Stomach (tissue), 9 donors: ENCODE results near the gene PLPPR4. TPM values are rescaled to one million over a fixed set of nuclear protein-coding genes. Genes with fewer than 3 reads are reported as not detected.

Source experiments
- DNase-seq, 2 donors: peaks; one replicate each; pipeline versions ENCODE4 v3.0.0 to v3.0.0-alpha.2; 2013 to 2019
- H3K27ac ChIP-seq, 5 donors: fragments of 200-600 bp in 4 of 5; sonication (generic) in 4 of 5; one replicate each; pipeline ENCODE4 v1.5.1; 2013 to 2019; ENCODE audit warnings: mild to moderate bottlenecking in 1 of 5, moderate library complexity in 1 of 5
- H3K27me3 ChIP-seq, 3 donors: fragments of 200-600 bp; sonication (generic); one replicate each; pipeline ENCODE4 v1.5.1; 2017 to 2019; ENCODE audit warnings: mixed run types in 1 of 3
- H3K36me3 ChIP-seq, 4 donors: fragments of 200-600 bp; sonication (generic); 1 replicate in 3 of 4; 2 replicates in 1 of 4; pipeline ENCODE4 v1.5.1; 2016 to 2019
- H3K4me1 ChIP-seq, 4 donors: fragments of 200-600 bp; sonication (generic); one replicate each; pipeline ENCODE4 v1.5.1; 2016 to 2019
- H3K4me3 ChIP-seq, 4 donors: fragments of 200-600 bp; sonication (generic) in 3 of 4; one replicate each; pipeline ENCODE4 v1.5.1; 2016 to 2019; ENCODE audit warnings: mild to moderate bottlenecking in 1 of 4
- H3K9me3 ChIP-seq, 4 donors: fragments of 200-600 bp; sonication (generic); one replicate each; pipeline ENCODE4 v1.5.1; 2016 to 2019
- CTCF ChIP-seq, 7 experiments: fragments of 450-650 bp in 4 of 7; fragments of 200-600 bp in 3 of 7; sonication (generic) in 3 of 7; IDR thresholded peaks; one replicate each; pipeline ENCODE4 v1.5.1; 2016 to 2019; ENCODE audit warnings: antibody characterized with exemption in 7 of 7, control low read depth in 2 of 7, mild to moderate bottlenecking in 1 of 7
- EP300 ChIP-seq: sonication (generic); formaldehyde crosslinking; IDR thresholded peaks from one replicate; pipeline ENCODE4 v1.6.1; 2017; ENCODE audit warnings: antibody characterized with exemption
- POLR2A ChIP-seq, 4 donors: fragments of 450-650 bp; IDR thresholded peaks; one replicate each; pipeline ENCODE4 v1.6.1; 2016; ENCODE audit warnings: antibody characterized with exemption in 4 of 4, control low read depth in 2 of 4, mild to moderate bottlenecking in 1 of 4, moderate library complexity in 1 of 4
- POLR2AphosphoS5 ChIP-seq, 3 donors: sonication (generic); formaldehyde crosslinking; IDR thresholded peaks; one replicate each; pipeline ENCODE4 v1.6.1; 2016; ENCODE audit warnings: antibody characterized with exemption in 3 of 3
- WGBS, 5 donors: extraction: QIAGEN DNeasy Blood & Tissue Kit in 3 of 5; methylation state at CpG; one replicate each; pipeline versions ENCODE4 v1.1.5 to v1.1.7; 2013 to 2018; 5-methylcytosine and 5-hydroxymethylcytosine counted together
- intact Hi-C: fragments of 100-400 bp; cut with DNase I; formaldehyde crosslinking; loops from one replicate; pipeline ENCODE4 v1.15.1; 2023; ENCODE audit warnings: low total_unique reads
- polyA plus RNA-seq, 3 donors: library from polyadenylated mRNA; stranded (reverse); fragments of 200-250 nt; gene quantifications; one replicate each; pipeline ENCODE4 v1.2.3, GENCODE V29; 2013
- total RNA-seq, 5 donors: library from RNA; depleted of rRNA; stranded (reverse); fragments of >200 nt; gene quantifications; one replicate each; pipeline versions ENCODE4 v1.1.0 to v1.2.3, GENCODE V29; 2014 to 2016
- donor health status: healthy with polysubstance abuse.
- donor health status: Bipolar disorder and iron deficiency.
- donor health status: healthy.

The PLPPR4 gene
- total and polyA plus RNA-seq, 8 donors, result 0.33 to 3.1 (median 0.58) TPM; not detected in 5

DNA sequence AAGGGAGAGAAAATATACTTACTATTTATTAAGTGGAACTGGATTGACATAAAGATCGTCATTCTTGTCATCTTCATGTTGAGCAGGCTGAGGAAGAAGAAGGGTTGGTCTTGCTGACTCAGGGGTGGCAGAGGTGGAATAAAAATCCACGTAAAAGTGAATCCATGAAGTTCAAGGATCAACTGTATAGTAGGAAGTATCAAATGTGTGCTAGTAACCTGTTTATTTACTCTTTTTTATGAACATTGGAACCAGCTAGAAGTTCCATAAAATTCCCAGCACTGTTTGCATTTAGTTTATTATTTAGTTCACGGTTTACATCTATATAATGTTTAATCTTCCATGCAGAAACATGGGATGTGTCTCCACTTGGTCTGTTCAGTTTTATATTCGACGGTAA lies 70.7 kb downstream of the PLPPR4 start:
- Histone ChIP-seq H3K27me3 (no peaks in the 10 kb centered on the region), H3K27ac (no peak overlapping the region), H3K36me3 (no peaks in the 10 kb centered on the region), H3K9me3 (no peaks in the 10 kb centered on the region), H3K4me3 (no peak overlapping the region), H3K4me1 (no peaks in the 10 kb centered on the region)
- intact Hi-C loops, result no loop called here
- DNase-seq, result no peak
- WGBS, 5 donors, result 71 to 89% (median 81%) methylated on average over 5 of the region's 5 CpGs
- TF ChIP-seq POLR2A (IDR thresholded peaks at IDR 0.05), result no peak

GRCh38 chr1:99347041-99347684 lies 82.9 kb downstream of the PLPPR4 start:
- no peaks in the 10 kb centered on the region for H3K27me3 ChIP-seq
- intact Hi-C loops, result no loop called here
- no peaks in the 10 kb centered on the region for H3K36me3 ChIP-seq
- WGBS, 5 donors, result 63 to 83% (median 76%) methylated on average over 2 of the region's 2 CpGs
- H3K9me3 ChIP-seq, result no peaks in the 10 kb centered on the region
- no peak for DNase-seq
- H3K27ac ChIP-seq, result no peak overlapping the region
- H3K4me3 ChIP-seq, result no peak overlapping the region
- no peaks in the 10 kb centered on the region for H3K4me1 ChIP-seq
- TF ChIP-seq EP300 (no peak), CTCF (IDR thresholded peaks at IDR 0.05) (no peak), POLR2A (IDR thresholded peaks at IDR 0.05) (no peak), POLR2AphosphoS5 (IDR thresholded peaks at IDR 0.05) (no peak)

- H3K27ac ChIP-seq, result no peak overlapping the region
- no peaks in the 10 kb centered on the region for H3K9me3 ChIP-seq
- no peak for DNase-seq
- H3K4me3 ChIP-seq, result no peak overlapping the region
- H3K4me1 ChIP-seq, result no peaks in the 10 kb centered on the region
- H3K36me3 ChIP-seq, result no peaks in the 10 kb centered on the region
- TF ChIP-seq POLR2AphosphoS5 (IDR thresholded peaks at IDR 0.05), result no peak
- TF ChIP-seq EP300, result no peak
- no peak for TF ChIP-seq POLR2A (IDR thresholded peaks at IDR 0.05)
- TF ChIP-seq CTCF (IDR thresholded peaks at IDR 0.05), result no peak
- WGBS, 5 donors, result 47 to 59% (median 56%) methylated on average over 5 of the region's 5 CpGs
- intact Hi-C loops, result no loop called here
- H3K27me3 ChIP-seq, result no peaks in the 10 kb centered on the region
These were observed 84.3 kb downstream of the PLPPR4 start for GRCh38 chr1:99348397-99349132.

GRCh38 chr1:99352821-99353220 lies 88.5 kb downstream of the PLPPR4 start:
- H3K9me3 ChIP-seq, result no peaks in the 10 kb centered on the region
- WGBS, 5 donors, result 84 to 97% (median 91%) methylated on average over 2 of the region's 2 CpGs
- no peak for TF ChIP-seq CTCF (IDR thresholded peaks at IDR 0.05)
- TF ChIP-seq POLR2AphosphoS5 (IDR thresholded peaks at IDR 0.05), result no peak
- TF ChIP-seq EP300, result no peak
- TF ChIP-seq POLR2A (IDR thresholded peaks at IDR 0.05), result no peak

GRCh38 chr1:99358770-99359169 lies 94.5 kb downstream of the PLPPR4 start:
- intact Hi-C loops, result no loop called here
- no peak for DNase-seq
- Histone ChIP-seq H3K4me1 (no peaks in the 10 kb centered on the region), H3K9me3 (no peaks in the 10 kb centered on the region), H3K4me3 (no peak overlapping the region), H3K36me3 (no peaks in the 10 kb centered on the region), H3K27ac (no peak overlapping the region), H3K27me3 (no peaks in the 10 kb centered on the region)
- no peak for TF ChIP-seq POLR2AphosphoS5 (IDR thresholded peaks at IDR 0.05)
- TF ChIP-seq CTCF (IDR thresholded peaks at IDR 0.05), result no peak
- no peak for TF ChIP-seq POLR2A (IDR thresholded peaks at IDR 0.05)
- no peak for TF ChIP-seq EP300

More at GRCh38 chr1:99352821-99353220, 88.5 kb downstream of the PLPPR4 start:
- Histone ChIP-seq H3K4me1 (no peaks in the 10 kb centered on the region), H3K27ac (no peak overlapping the region), H3K4me3 (no peak overlapping the region), H3K27me3 (no peaks in the 10 kb centered on the region), H3K36me3 (no peaks in the 10 kb centered on the region)
- no peak for DNase-seq
- intact Hi-C loops, result no loop called here
